Measurements from ENCODE around the gene EXOC4. TPM values are rescaled to one million over a fixed set of nuclear protein-coding genes. Genes with fewer than 3 reads are reported as not detected.

Gene EXOC4
- total RNA-seq, 1 donor from 2014 or later, result 84.0 TPM

DNA sequence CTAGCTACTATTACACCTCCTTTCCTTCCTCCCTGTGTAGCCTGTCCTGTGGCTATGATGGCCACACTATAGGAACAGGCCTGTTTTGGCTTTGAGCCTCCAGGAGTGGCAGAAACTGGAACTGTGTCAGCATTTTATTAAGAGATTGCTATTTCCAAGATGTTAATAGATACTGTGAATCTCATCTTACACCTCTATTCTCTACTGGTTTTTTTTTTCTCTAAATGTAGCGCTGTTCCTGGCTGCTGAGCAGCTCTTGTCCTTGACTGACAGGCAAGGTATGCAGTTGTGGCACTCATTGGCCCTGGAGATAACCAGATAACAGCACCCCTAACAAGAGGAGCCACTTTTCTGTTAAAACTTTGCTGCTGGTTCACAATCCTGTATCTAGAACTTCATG lies 119.5 kb downstream of the EXOC4 start:
- Histone ChIP-seq H3K27me3 (ENCODE audit: control insufficient read depth, insufficient read depth, low read length) (no peaks in the 10 kb centered on the region), H3K4me3 (ENCODE audit: low read depth, low read length) (no peak overlapping the region), H3K36me3 (ENCODE audit: control insufficient read depth, insufficient read depth, low read length) (no peaks in the 10 kb centered on the region)
- DNase-seq (ENCODE audit: low read depth) (no peak), FAIRE-seq (no peak)
- TF ChIP-seq, protein P1, sequence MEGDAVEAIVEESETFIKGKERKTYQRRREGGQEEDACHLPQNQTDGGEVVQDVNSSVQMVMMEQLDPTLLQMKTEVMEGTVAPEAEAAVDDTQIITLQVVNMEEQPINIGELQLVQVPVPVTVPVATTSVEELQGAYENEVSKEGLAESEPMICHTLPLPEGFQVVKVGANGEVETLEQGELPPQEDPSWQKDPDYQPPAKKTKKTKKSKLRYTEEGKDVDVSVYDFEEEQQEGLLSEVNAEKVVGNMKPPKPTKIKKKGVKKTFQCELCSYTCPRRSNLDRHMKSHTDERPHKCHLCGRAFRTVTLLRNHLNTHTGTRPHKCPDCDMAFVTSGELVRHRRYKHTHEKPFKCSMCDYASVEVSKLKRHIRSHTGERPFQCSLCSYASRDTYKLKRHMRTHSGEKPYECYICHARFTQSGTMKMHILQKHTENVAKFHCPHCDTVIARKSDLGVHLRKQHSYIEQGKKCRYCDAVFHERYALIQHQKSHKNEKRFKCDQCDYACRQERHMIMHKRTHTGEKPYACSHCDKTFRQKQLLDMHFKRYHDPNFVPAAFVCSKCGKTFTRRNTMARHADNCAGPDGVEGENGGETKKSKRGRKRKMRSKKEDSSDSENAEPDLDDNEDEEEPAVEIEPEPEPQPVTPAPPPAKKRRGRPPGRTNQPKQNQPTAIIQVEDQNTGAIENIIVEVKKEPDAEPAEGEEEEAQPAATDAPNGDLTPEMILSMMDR (IDR thresholded peaks at IDR 0.05; ENCODE audit: insufficient read depth, low read length, severe bottlenecking), result no peak

DNA sequence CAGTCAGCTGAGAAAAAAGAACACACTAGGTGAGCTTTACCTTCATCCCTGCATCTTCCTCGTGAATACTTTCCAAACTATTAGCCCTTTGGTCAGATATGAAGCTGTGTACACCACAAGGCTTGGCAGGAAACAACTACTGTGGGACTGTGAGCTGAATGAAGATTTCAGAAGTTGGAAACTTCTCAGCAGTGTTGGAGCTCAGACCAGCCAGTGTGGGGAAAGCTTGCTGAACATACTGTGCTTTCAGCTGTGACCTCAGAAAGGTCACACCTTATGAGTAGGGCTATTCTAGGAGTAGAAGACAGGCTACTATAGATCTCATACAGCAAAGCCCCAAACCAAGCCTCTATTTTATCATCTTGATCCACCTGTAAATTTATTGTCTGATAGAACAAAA lies 123.6 kb downstream of the EXOC4 start:
- Histone ChIP-seq H3K4me3 (ENCODE audit: low read depth, low read length) (no peak overlapping the region), H3K27me3 (ENCODE audit: control insufficient read depth, insufficient read depth, low read length) (no peaks in the 10 kb centered on the region), H3K36me3 (ENCODE audit: control insufficient read depth, insufficient read depth, low read length) (no peaks in the 10 kb centered on the region)
- DNase-seq (ENCODE audit: low read depth), result no peak
- TF ChIP-seq, protein P1 (IDR thresholded peaks at IDR 0.05; ENCODE audit: insufficient read depth, low read length, severe bottlenecking), result no peak
- no peak for FAIRE-seq

DNA sequence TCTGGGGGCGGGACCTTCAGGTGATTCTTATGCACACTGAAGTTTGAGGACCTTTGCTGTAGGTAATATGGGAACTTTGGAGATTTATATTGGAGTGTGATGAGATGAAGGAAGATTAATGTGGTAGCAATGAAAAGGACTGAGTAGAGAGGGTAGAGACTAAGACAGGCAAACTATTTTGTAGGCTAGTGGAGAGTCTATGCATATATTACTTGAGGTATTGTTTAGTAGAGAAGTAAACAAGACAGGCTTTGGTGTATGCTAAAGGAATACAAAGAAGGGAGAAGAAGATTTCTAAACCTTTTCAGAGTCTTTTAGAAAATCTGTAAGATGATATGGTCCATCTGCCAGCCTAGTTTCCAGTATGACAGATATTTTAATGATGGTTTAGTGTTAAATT lies 129.1 kb downstream of the EXOC4 start:
- no peak overlapping the region for H3K4me3 ChIP-seq (ENCODE audit: low read depth, low read length)
- TF ChIP-seq, protein P1 (IDR thresholded peaks at IDR 0.05; ENCODE audit: insufficient read depth, low read length, severe bottlenecking), result no peak
- DNase-seq (ENCODE audit: low read depth), result no peak

DNA sequence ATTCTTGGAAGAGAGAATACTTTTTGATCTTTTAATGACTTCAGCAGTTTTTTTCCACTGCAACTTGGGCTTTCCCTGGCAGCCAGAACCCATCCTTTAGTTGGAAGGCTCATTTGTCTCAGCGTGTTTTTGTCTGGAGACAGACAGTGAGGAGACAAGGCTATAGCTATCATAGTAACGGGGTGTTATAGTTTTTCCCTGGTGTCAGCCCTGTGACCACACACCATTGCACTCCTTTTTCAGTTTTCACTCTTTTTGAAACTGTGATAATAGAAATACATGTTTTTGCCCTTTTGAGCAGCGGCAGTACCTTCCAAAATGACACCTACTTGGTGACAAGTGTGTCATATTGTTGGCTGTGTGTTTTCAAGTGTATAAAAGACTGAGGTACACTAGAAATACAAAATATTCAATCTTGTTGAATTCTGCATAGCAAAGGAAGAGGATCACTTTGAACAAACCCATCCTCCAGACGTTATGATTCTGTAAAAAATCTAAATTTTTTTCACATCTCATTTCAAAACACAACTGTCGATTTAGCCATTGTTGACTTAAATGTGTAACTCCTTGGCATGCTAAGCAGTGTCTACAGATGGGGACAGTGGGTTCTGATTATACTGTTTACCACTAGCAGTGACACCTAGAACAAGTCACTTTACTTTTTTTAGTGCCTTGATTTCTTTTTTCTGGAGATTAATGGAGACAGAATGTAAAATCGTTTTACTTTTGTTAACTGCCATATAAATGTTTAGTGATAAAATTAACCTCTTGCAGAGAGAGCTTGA lies 130.1 kb downstream of the EXOC4 start:
- TF ChIP-seq, protein P1 (IDR thresholded peaks at IDR 0.05; ENCODE audit: insufficient read depth, low read length, severe bottlenecking), result no peak
- Histone ChIP-seq H3K36me3 (ENCODE audit: control insufficient read depth, insufficient read depth, low read length) (no peaks in the 10 kb centered on the region), H3K27me3 (ENCODE audit: control insufficient read depth, insufficient read depth, low read length) (no peaks in the 10 kb centered on the region), H3K4me3 (ENCODE audit: low read depth, low read length) (no peak overlapping the region)
- FAIRE-seq, result no peak
- no peak for DNase-seq (ENCODE audit: low read depth)

More for the DNA sequence above, 129.1 kb downstream of the EXOC4 start:
- no peak for FAIRE-seq
- Histone ChIP-seq H3K27me3 (ENCODE audit: control insufficient read depth, insufficient read depth, low read length) (no peaks in the 10 kb centered on the region), H3K36me3 (ENCODE audit: control insufficient read depth, insufficient read depth, low read length) (no peaks in the 10 kb centered on the region)

DNA sequence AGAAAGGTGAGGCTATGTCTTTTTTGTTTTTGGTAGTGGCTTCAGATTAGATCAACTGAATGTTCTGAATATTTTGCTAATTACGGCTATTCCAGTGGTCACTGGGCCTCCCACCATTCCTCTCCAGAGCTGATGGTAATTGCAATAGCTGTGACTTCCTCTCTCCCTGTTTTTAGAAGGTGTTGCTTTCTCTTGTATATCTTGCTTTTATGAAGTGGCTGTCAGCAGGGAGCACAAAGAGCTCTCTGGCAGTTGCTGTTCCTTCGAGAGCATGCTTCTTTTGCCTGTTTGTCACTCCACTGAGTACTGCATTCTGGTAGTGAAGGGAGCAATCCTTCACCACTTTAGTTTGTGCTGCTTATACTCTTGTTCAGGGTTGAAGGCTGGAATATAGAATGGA lies 133.3 kb downstream of the EXOC4 start:
- H3K36me3 ChIP-seq (ENCODE audit: control insufficient read depth, insufficient read depth, low read length), result no peaks in the 10 kb centered on the region
- no peak overlapping the region for H3K4me3 ChIP-seq (ENCODE audit: low read depth, low read length)
- H3K27me3 ChIP-seq (ENCODE audit: control insufficient read depth, insufficient read depth, low read length), result no peaks in the 10 kb centered on the region
- TF ChIP-seq, protein P1 (IDR thresholded peaks at IDR 0.05; ENCODE audit: insufficient read depth, low read length, severe bottlenecking), result no peak
- DNase-seq (ENCODE audit: low read depth) (no peak), FAIRE-seq (no peak)

DNA sequence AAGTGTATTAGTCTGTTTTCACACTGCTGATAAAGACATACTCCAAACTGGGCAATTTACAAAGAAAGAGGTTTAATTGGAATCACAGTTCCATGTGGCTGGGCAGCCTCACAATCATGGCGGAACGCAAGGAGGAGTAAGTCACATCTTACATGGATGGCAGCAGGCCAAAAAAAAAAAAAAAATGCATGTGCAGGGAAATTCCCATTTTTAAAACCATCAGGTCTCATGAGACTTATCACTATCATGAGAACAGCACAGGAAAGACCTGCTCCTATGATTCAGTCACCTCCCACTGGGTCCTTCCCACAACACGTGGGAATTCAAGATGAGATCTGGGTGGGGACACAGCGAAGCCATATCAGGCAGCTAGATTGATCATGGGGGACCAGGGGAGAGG lies 136.8 kb downstream of the EXOC4 start:
- H3K27me3 ChIP-seq (ENCODE audit: control insufficient read depth, insufficient read depth, low read length), result no peaks in the 10 kb centered on the region
- H3K4me3 ChIP-seq (ENCODE audit: low read depth, low read length), result no peak overlapping the region
- no peak for FAIRE-seq
- TF ChIP-seq, protein P1 (IDR thresholded peaks at IDR 0.05; ENCODE audit: insufficient read depth, low read length, severe bottlenecking), result no peak
- no peak for DNase-seq (ENCODE audit: low read depth)
- H3K36me3 ChIP-seq (ENCODE audit: control insufficient read depth, insufficient read depth, low read length), result no peaks in the 10 kb centered on the region
